ENCODE measurements around the gene GPATCH3. TPM values are rescaled to one million over a fixed set of nuclear protein-coding genes. Genes with fewer than 3 reads are reported as not detected.

The GPATCH3 gene
- total RNA-seq, 2 experiments from 2014 or later: 6.3 to 9.2 TPM

DNA sequence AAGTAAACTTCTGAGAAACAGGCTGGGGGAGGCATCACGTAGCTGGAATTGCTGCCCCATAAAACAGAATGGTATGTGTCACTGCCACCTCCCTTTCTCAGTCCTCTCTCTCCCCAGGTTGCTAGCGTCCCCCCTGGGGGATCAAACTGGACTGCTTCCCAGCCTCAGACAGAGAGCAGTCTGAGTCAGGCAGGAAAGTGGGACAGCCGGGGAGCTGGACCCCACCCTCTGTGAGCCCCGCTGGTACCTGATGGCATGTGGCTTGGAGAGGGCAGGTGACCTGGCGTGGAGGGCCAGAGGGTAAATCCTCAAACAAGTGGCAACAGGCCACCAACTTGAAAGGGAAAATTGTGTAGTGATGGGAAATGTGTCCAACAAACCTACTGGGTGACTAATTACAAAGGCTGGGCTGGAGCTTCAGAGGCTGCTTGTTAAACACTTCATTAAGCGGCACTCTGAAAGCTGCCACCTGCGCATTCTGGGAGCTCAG lies 38.3 kb downstream of the GPATCH3 start:
- ChIA-PET CTCF (interaction anchor here (0.7 to 1.5 kb wide), 7 partner anchors 10 to 260 kb away, joined by 3 to 6 read pairs (median 3); partner anchors contain the start of gene ZDHHC18), POLR2A (no interaction called here)
- Mint-ChIP-seq H3K36me3 (peaks cover 4% of the 10 kb centered on the region), H3K27me3 (no peaks in the 10 kb centered on the region), H3K4me3 (no peak overlapping the region), H3K9me3 (no peaks in the 10 kb centered on the region), H3K4me1 (ENCODE audit: low read depth) (peaks cover 29% of the 10 kb centered on the region), H3K27ac (peak overlapping the region; percentile 42)
- intact Hi-C loops (cut with micrococcal nuclease): loop anchor here (10.0 kb wide), 1 partner anchor 167 kb away; the partner anchor contains the start of gene ARID1A
- no peak for DNase-seq

DNA sequence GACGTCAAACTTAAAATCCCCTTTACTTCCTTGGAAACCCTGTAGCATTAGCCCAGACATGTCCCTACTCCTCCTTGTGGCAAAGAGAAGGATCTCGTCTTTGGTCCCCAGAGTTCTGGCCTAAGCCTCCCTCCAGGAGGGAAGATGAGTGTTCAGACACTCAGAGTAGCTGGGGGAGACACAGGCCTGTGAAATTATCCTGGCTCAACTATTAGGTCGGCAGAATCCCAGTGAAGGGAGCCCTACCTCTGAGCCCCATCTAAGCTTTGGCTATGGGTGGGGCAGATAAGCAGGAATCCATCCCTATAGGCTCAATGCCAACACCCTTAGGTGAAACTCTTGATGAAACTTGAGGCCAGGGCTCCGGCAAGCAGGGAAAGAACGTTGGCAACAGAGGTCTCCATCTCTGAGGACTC lies 39.0 kb downstream of the GPATCH3 start:
- Mint-ChIP-seq H3K4me3 (no peak overlapping the region), H3K27ac (peak overlapping the region; percentile 38), H3K4me1 (ENCODE audit: low read depth) (peaks cover 29% of the 10 kb centered on the region), H3K9me3 (no peaks in the 10 kb centered on the region), H3K27me3 (no peaks in the 10 kb centered on the region), H3K36me3 (peaks cover 6% of the 10 kb centered on the region)
- no peak for DNase-seq
- ChIA-PET CTCF (interaction anchor here (0.7 to 1.5 kb wide), 4 partner anchors 16 to 277 kb away, joined by 3 to 6 read pairs (median 3); partner anchors contain the start of gene ZDHHC18), POLR2A (no interaction called here)
- intact Hi-C loops (cut with micrococcal nuclease): loop anchor here (10.0 kb wide), 1 partner anchor 166 kb away; the partner anchor contains the start of gene ARID1A

DNA sequence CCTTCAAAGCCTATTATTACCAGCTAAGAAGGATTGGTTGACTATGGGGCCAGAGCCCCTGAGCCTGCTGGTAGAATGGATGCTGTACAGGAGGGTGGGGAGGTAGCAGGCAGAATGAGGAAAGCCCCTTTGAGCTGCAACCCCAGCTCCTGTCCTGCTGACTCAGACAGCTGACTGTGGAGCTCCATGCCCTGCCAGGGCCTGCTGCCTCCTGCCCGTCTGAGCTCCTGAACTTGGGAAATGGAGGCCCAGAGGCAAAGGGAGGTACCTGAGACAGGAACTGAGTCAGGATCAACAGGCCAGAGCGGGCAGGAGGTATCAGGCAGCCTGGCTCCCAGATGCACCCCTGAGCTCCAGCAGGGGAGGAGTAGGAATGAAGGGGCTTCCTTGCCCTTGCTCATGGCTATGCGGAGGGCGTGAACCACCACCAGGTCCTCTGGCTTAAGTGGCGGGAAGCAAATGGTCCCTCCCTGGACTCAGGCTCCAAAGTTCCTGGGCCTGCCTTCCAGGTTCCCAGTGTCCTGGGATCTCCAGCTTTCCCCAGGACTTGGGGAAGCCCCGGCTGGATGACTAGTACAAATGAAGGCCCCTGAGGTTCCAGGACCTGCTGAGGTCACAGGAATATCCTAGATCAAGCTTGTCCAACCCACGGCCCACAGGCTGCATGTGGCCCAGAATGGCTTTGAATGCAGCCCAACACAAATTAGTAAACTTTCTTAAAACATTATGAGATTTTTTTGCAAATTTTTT lies 41.2 kb downstream of the GPATCH3 start:
- H3K36me3 Mint-ChIP-seq: peaks cover 14% of the 10 kb centered on the region
- no peak overlapping the region for H3K27ac Mint-ChIP-seq
- intact Hi-C loops (cut with micrococcal nuclease): no loop called here
- ChIA-PET POLR2A (interaction anchor here (0.7 to 1.4 kb wide), 3 partner anchors 10 to 20 kb away, joined by 3 to 4 read pairs (median 3); no protein-coding TSS in a partner anchor), CTCF (interaction anchor here (0.6 to 4.6 kb wide), 3 partner anchors 20 to 978 kb away, joined by 4 to 28 read pairs (median 4); no protein-coding TSS in a partner anchor)
- H3K9me3 Mint-ChIP-seq: no peaks in the 10 kb centered on the region
- DNase-seq: no peak
- no peaks in the 10 kb centered on the region for H3K27me3 Mint-ChIP-seq
- H3K4me3 Mint-ChIP-seq: no peak overlapping the region
- H3K4me1 Mint-ChIP-seq (ENCODE audit: low read depth): peaks cover 21% of the 10 kb centered on the region

DNA sequence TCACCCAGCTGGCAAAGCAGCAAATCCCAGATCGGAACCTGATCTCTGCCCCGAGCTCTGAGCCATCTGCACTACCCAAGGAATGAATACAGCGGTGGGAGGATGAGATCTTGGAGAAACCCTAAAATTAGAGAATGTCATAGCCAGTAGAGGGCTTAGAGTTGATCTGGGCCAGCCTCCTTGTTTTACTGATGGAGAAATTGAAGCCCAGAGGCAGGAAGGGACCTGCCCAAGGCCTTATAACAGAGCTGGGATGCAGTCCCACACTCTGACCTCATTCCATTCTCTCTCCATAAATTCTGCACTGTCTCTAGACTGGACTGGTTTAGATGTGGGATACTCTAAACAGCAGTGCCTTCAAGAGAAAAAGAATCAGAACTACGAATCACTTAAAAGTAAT lies 42.1 kb downstream of the GPATCH3 start:
- POLR2A ChIA-PET: interaction anchor here (1.3 to 1.5 kb wide), 2 partner anchors 9 to 25 kb away, joined by 4 to 5 read pairs; no protein-coding TSS in a partner anchor
- peaks cover 14% of the 10 kb centered on the region for H3K4me1 Mint-ChIP-seq (ENCODE audit: low read depth)

DNA sequence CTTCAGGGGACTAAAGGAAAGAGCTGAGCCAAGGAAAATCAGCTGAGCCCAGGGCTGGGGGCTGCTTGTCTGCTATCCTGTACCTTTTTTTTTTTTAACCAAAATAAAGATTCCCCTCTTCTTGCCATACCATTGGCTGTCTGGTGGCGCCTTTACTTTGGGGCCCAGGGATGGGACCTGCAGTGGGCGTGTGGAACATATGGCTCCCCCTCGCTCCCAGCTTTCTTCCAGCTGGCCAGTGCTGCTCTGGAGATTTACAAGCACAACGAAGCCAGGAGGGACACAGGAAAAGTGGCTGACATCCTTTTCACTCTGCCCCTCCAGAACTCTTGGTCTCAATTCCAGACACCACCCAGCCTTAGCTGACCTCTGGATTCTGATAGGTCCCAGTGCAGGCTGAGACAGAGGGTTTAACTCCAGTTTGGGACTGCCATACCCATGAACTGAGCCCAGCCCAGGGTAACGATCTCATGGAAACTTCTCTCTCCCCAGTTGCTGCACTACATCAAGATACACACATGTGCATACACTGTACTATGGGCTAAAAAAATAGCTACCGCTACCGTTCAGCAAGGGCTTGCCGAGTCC lies 42.7 kb downstream of the GPATCH3 start:
- Mint-ChIP-seq H3K36me3 (peaks cover 29% of the 10 kb centered on the region), H3K27me3 (no peaks in the 10 kb centered on the region), H3K27ac (no peak overlapping the region), H3K4me3 (no peak overlapping the region), H3K9me3 (no peaks in the 10 kb centered on the region), H3K4me1 (ENCODE audit: low read depth) (peaks cover 8% of the 10 kb centered on the region)
- ChIA-PET POLR2A (interaction anchor here (0.5 to 1.5 kb wide), 3 partner anchors 8 to 475 kb away, joined by 3 to 5 read pairs (median 4); no protein-coding TSS in a partner anchor), CTCF (interaction anchor here (4.6 kb wide), 1 partner anchor 22 kb away, joined by 28 read pairs; no protein-coding TSS in a partner anchor)
- intact Hi-C loops (cut with micrococcal nuclease): no loop called here
- DNase-seq: no peak

More for the DNA sequence above, 42.1 kb downstream of the GPATCH3 start:
- no peak for DNase-seq
- H3K27ac Mint-ChIP-seq: no peak overlapping the region
- H3K4me3 Mint-ChIP-seq: no peak overlapping the region
- no peaks in the 10 kb centered on the region for H3K9me3 Mint-ChIP-seq
- peaks cover 23% of the 10 kb centered on the region for H3K36me3 Mint-ChIP-seq
- H3K27me3 Mint-ChIP-seq: no peaks in the 10 kb centered on the region
- CTCF ChIA-PET: interaction anchor here (4.6 kb wide), 1 partner anchor 21 kb away, joined by 28 read pairs; no protein-coding TSS in a partner anchor
- intact Hi-C loops (cut with micrococcal nuclease): no loop called here

DNA sequence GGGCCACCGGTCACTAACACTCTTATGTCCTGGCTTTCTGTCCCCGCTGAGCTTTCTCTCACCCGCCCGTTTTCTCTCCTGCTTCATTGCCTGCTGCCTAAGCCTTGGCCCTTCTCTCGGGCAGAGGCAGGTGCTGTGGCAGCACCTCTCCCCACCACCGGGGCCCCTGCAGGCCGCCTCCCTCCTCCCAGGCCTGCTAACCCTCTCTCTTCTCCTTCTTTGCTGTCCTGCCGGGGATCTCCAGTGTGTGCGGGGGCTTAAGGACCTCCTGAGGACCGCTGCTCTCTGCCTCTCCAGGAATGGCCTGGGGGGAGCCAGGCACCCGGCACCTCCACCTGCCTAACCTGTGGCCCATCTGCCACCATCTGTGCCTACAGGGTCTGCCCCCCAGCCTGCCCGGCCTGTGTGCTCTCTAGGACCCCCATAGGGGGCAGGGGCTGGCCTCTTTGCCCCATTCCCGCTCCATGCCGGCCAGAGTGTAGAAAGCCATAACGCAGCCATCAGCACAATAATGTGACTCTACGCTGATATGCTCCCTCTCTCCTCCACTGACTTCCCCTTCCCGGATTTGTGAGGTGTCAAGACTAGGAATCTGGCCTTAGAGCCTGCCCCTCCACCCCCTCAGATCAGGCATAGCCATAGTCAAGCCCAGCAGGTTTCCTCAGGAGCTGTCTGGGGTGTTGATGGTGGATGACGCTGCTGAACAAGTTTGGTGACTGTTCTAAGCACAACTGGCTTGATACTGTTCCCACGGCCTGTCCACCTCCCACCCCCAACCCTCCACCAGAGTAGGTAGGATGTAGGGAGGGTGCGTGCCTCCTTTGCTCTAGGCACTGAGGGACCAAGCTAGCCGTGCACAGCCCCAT lies 43.4 kb downstream of the GPATCH3 start:
- H3K27ac Mint-ChIP-seq: no peak overlapping the region
- intact Hi-C loops (cut with micrococcal nuclease): no loop called here
- no peaks in the 10 kb centered on the region for H3K9me3 Mint-ChIP-seq
- peaks cover under 1% of the 10 kb centered on the region for H3K4me1 Mint-ChIP-seq (ENCODE audit: low read depth)
- DNase-seq: no peak
- peaks cover 35% of the 10 kb centered on the region for H3K36me3 Mint-ChIP-seq
- no peak overlapping the region for H3K4me3 Mint-ChIP-seq
- ChIA-PET POLR2A (interaction anchor here (0.5 to 2.2 kb wide), 3 partner anchors 18 to 475 kb away, joined by 3 to 5 read pairs (median 5); no protein-coding TSS in a partner anchor), CTCF (interaction anchor here (4.6 kb wide), 1 partner anchor 23 kb away, joined by 28 read pairs; no protein-coding TSS in a partner anchor)
- no peaks in the 10 kb centered on the region for H3K27me3 Mint-ChIP-seq

DNA sequence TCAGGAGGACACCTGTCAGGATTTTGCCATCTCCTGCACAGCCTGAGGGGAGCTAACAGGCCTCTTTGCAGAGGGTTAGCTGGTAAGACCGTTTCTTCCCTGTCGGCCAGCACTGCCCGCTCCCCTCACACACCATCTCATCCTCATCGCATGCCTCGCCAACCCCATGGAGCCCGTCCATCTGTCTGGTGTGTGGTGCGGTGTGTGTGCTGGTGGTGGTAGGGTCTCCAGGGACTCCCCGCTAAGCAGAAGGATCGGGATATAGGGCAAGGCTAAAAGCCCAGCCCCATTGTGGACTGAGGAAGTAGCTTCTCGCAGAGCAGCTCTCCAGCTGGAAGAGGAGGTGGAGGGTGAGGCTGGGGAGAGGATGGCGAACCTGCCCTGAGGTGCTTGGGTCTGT lies 44.1 kb downstream of the GPATCH3 start:
- ChIA-PET POLR2A (interaction anchor here (1.1 to 2.2 kb wide), 2 partner anchors 9 to 17 kb away, joined by 5 read pairs; no protein-coding TSS in a partner anchor), CTCF (no interaction called here)
- no peaks in the 10 kb centered on the region for H3K27me3 Mint-ChIP-seq
- no peaks in the 10 kb centered on the region for H3K9me3 Mint-ChIP-seq
- intact Hi-C loops (cut with micrococcal nuclease): no loop called here
- H3K27ac Mint-ChIP-seq: no peak overlapping the region
- no peak overlapping the region for H3K4me3 Mint-ChIP-seq
- DNase-seq: no peak
- H3K36me3 Mint-ChIP-seq: peaks cover 41% of the 10 kb centered on the region
- peaks cover 3% of the 10 kb centered on the region for H3K4me1 Mint-ChIP-seq (ENCODE audit: low read depth)

DNA sequence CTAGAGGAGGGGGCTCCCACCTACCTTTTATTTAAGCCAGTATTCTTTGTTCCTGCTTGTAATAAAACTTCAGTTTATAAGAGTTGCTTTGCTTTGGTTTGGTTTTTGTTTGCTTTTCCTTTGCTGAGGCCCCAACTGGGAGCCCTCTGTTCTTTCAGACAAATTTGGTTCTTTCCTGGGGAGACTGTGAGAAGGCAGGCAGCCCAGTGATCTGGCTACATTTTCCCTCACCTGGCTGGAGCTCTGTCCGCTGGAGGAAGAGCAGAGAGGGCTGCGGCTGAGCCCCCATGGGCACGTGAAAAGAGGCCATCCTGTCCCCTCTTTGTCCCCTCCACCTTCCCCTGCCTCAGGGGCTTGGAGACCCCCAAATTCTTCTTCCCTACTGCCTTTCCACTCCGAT lies 44.6 kb downstream of the GPATCH3 start:
- no peak overlapping the region for H3K27ac Mint-ChIP-seq
- ChIA-PET CTCF (no interaction called here), POLR2A (interaction anchor here (1.1 to 2.2 kb wide), 2 partner anchors 10 to 17 kb away, joined by 5 read pairs; no protein-coding TSS in a partner anchor)
- H3K4me1 Mint-ChIP-seq (ENCODE audit: low read depth): peaks cover 3% of the 10 kb centered on the region
- no peaks in the 10 kb centered on the region for H3K27me3 Mint-ChIP-seq
- DNase-seq: no peak
- peaks cover 46% of the 10 kb centered on the region for H3K36me3 Mint-ChIP-seq
- intact Hi-C loops (cut with micrococcal nuclease): no loop called here
- no peaks in the 10 kb centered on the region for H3K9me3 Mint-ChIP-seq
- no peak overlapping the region for H3K4me3 Mint-ChIP-seq

DNA sequence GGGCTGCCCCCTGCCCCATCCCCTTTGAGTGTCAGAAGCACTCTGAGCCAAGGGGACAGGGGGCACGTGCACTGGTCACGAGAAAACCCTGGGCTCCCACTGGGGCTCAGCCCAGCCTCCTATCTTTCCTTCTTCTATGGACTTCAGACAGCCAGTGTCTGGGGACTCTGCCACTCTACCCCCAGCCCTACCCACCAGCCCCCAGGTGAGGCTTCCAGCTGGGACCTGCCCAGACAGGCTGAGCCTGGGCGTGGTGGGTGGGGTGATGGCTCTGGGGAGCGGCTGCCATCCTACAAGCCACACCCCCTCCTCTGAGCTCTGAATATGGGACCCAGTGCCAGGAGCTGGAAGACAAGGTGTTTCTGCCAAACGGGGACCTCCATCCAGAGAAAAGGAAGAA lies 45.4 kb downstream of the GPATCH3 start:
- CTCF ChIA-PET: interaction anchor here (0.9 kb wide), 1 partner anchor 16 kb away, joined by 3 read pairs; no protein-coding TSS in a partner anchor
- H3K36me3 Mint-ChIP-seq: peaks cover 52% of the 10 kb centered on the region
- no peak overlapping the region for H3K4me3 Mint-ChIP-seq
- POLR2A ChIA-PET: interaction anchor here (1.1 to 2.2 kb wide), 2 partner anchors 10 to 16 kb away, joined by 5 read pairs; no protein-coding TSS in a partner anchor
- intact Hi-C loops (cut with micrococcal nuclease): no loop called here
- DNase-seq: no peak
- no peak overlapping the region for H3K27ac Mint-ChIP-seq
- no peaks in the 10 kb centered on the region for H3K27me3 Mint-ChIP-seq
- no peaks in the 10 kb centered on the region for H3K9me3 Mint-ChIP-seq
- H3K4me1 Mint-ChIP-seq (ENCODE audit: low read depth): peaks cover 3% of the 10 kb centered on the region

DNA sequence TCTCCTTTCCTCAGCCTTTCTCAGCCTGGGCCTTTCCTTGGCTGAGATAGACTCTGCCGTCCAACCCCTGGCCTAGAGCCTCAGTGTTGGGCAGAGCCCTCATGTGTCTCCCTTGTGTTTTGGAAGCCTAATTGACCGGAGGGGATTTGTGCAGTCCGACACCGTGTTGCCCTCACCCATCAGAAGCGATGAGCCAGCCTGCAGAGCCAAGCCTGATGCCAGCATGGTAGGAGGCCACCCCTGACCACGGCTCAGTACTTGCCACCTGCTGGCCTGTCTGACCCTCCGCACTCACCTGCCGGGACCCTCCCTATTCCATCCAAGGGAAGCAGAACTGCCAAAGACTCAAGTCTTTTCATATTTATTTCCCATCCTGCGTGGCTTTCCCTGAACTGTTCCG lies 46.7 kb downstream of the GPATCH3 start:
- ChIA-PET POLR2A (no interaction called here), CTCF (no interaction called here)
- Mint-ChIP-seq H3K27me3 (no peaks in the 10 kb centered on the region), H3K36me3 (peaks cover 60% of the 10 kb centered on the region), H3K27ac (no peak overlapping the region), H3K4me1 (ENCODE audit: low read depth) (peaks cover 3% of the 10 kb centered on the region), H3K9me3 (no peaks in the 10 kb centered on the region), H3K4me3 (no peak overlapping the region)
- DNase-seq: no peak
- intact Hi-C loops (cut with micrococcal nuclease): no loop called here

DNA sequence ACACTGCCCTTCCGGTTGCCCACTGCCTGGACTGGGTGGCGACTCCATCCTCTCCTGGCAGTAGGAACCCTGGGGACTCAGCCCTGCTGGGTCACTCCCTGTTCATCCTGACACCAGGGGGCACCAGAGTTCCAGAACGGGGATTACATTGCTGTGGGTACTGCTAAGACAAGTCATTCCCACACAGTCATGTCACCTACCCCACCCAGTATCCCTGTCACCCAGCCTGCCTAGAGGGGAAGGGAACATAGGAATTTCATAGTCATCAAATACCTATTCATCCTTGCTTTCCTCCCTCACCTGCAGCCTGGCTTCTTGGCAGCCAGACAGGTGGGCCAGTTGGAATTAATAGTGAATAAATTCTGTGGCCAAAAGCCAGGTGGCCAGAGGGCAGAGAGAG lies 47.1 kb downstream of the GPATCH3 start:
- intact Hi-C loops (cut with micrococcal nuclease): no loop called here
- Mint-ChIP-seq H3K4me1 (ENCODE audit: low read depth) (peaks cover 3% of the 10 kb centered on the region), H3K27ac (no peak overlapping the region), H3K27me3 (no peaks in the 10 kb centered on the region), H3K9me3 (no peaks in the 10 kb centered on the region), H3K36me3 (peaks cover 64% of the 10 kb centered on the region), H3K4me3 (no peak overlapping the region)
- DNase-seq: peak; percentile 82
- POLR2A ChIA-PET: no interaction called here
- CTCF ChIA-PET: no interaction called here

All from activated CD4-positive, alpha-beta memory T cell treated with anti-CD3 and anti-CD28 coated beads for 36 hours (primary cell).